Measurements from ENCODE around the gene CYB5B.

The CYB5B gene

GRCh38 chr16:69424053-69424934 is at the start of gene CYB5B:
TSS of gene CYB5B (plus strand) at chr16:69424619. CDS start at chr16:69424684, 65 bp downstream.
- DNase-seq (ENCODE audit: low read depth): peak; percentile 98

GRCh38 chr16:69376393-69377059 is 47.9 kb upstream of the CYB5B start:
- no peak for DNase-seq (ENCODE audit: low read depth)

GRCh38 chr16:69378036-69378435 is 46.4 kb upstream of the CYB5B start:
- no peak for DNase-seq (ENCODE audit: low read depth)

GRCh38 chr16:69378760-69379159 is 45.7 kb upstream of the CYB5B start:
- DNase-seq (ENCODE audit: low read depth): no peak

DNA sequence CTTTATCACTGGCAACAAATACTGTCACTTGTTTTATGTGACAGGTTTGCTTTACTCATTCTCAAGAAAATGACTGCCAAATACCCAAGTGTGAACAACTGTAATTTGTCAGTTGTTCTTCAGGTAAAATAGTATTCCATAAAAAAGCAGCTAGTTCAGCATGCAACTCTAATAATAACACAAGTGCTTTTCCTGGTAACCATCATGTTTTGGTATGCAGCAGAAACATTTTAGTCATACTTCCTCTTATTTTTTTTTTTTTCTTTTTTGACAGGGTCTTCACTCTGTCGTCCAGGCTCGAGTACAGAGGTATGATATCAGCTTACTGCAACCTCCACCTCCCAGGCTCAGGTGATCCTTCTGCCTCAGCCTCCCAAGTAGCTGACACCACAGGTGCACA is 43.2 kb upstream of the CYB5B start:
- no peak for DNase-seq (ENCODE audit: low read depth)

- no peak for DNase-seq (ENCODE audit: low read depth)
Observed at GRCh38 chr16:69382421-69382820, 42.0 kb upstream of the CYB5B start.

DNA sequence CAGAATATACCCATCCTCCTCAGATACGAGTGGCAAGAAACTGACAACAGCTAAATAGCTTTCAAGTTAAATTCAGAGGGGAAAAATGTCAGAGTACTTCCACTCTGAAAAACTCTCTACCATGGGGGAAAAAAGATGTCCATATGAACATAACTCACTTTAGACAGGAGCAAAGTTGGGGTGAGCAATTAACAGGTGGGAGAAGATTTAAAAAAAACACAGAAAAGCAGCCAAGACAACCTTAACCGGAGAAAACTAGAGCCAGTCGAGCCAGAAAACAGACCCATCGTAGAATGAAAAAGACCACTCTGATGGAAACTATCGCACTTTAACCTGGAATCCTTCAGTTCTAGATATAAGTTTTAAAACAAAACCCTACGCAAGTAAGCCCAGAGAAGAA is 39.4 kb upstream of the CYB5B start:
- no peak for DNase-seq (ENCODE audit: low read depth)

GRCh38 chr16:69386596-69386995 is 37.8 kb upstream of the CYB5B start:
- no peak for DNase-seq (ENCODE audit: low read depth)

- no peak for DNase-seq (ENCODE audit: low read depth)
Observed at GRCh38 chr16:69393898-69394849, 30.2 kb upstream of the CYB5B start.

DNA sequence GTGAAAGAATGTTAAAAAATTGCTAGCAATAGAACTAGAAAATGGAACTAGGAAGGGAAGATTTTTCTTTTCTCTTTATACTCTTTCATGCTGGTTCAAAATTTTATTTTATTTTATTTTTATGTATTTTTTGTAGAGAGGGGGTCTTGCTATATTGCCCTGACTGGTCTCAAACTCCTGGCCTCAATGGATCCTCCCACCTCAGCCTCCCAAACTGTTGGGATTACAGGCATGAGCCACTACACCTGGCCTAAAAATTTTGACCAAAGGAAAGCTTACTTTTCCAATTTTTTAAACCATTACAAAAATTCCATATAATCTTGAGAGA is 28.6 kb upstream of the CYB5B start:
- no peak for DNase-seq (ENCODE audit: low read depth)

- DNase-seq (ENCODE audit: low read depth): peak; percentile 96
Observed at GRCh38 chr16:69396187-69397061, 28.0 kb upstream of the CYB5B start.

DNA sequence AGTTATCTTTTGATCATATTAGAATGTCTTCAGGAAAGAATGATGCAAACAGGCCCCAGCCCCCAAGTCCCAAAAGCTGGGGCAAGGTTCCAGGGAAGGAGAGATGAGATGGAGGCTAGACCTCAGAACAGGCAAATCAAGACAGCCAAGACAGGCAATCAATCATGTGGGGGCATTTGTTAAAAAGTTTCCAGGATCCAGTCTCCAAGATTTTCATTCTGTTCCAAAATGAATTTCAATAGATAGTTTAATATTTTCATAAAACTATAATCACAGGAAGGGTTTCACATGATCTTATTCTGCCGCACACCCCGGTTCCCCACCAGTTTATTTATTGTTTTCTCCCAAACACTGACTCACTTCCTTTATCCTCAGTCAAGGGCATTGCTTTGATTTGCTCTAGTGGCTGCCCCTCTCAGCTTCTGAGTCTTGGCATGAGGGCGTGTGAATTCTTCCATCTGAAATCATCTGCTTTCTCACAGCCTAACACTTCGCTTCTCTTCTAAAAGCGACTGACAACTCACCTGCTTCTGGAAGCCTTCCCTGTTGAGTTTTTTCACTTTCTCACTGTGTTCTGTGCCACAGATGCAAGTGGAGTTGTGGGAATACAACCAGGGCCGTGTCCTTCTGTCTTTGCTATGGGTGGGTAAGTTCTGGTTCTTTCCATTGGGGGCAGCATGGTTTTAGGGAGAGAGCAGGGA is 26.4 kb upstream of the CYB5B start:
- DNase-seq (ENCODE audit: low read depth): peak; percentile 68

- DNase-seq (ENCODE audit: low read depth): no peak
Observed at GRCh38 chr16:69399361-69399760, 25.1 kb upstream of the CYB5B start.

DNA sequence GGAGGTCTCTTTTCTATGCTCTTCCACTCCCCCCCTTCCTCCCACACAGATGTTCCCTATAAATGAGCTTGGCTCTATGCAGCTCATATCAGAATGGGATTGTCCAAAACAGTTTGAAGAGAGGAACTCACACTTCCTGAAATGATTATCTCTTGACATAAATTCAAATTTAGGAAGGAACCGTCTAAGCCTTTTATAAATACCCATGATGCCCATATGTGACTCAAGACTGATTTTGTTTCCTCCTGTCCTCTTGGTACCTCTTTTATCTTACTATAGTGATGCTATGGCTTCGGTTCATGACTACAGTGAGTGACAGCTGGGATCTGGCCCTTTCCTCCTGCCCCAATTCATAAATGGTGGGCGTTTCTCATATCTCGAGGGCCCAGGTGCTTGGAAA is 22.0 kb upstream of the CYB5B start:
- no peak for DNase-seq (ENCODE audit: low read depth)

- no peak for DNase-seq (ENCODE audit: low read depth)
Observed at GRCh38 chr16:69404275-69404805, 20.1 kb upstream of the CYB5B start.

DNA sequence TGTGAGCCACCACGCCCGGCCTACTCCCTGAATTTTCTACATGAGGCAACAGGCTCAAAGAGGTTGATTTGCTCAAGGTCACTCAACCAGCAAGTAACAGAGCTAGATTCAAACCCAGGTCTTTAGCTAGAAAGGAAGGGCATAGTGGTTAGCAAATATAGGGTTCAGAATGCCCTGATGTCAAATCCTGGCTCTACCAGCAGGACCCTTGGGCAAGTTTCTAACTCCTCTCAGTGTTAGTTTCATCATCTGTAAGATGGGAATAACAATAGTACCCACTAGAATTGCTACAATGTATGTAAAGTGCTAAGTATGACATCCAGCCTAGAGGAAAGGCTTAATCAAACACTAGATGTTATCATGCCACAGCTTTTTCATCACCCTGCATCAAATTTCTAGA is 19.1 kb upstream of the CYB5B start:
- DNase-seq (ENCODE audit: low read depth): no peak

DNA sequence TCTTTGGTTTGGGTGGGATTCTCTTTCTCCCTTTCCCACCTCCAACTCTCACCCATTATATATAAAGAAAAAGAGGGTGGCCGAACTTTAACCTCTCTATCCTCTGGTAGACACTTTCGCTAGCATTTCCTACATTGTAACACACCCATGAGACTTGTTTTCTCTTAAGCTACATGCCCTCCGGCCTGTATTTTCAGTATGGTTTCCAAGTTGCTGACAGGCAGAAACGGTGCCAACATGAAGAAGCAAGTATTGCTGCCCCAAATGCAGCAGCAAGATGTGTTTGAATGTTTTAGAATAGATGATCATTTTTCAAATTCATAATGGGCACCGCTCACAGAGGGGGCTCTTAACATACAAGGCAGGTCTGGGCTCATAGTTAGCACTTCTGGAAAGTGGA is 18.7 kb upstream of the CYB5B start:
- no peak for DNase-seq (ENCODE audit: low read depth)

DNA sequence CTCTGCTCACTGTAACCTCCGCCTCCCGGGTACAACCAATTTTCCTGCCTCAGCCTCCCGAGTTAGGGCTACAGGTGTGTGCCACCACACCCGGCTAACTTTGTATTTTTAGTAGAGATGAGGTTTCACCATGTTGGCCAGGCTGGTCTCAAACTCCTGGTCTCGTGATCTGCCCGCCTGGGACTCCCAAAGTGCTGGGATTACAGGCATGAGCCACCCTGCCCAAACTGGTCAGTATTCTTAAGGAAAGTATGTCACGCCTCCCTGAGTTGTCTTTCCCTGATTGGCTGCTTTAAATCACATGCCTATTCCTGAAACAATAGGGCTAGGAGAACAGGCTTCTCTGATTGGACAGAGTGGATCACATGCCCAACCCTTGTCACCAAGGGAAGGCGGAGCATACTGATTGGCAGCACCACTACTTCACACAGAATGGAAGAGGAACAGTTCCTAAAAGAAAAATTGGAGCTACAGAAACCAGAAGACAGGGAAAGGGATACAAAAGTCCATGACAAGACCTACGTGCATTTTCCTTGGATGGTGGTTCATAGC is 17.6 kb upstream of the CYB5B start:
- no peak for DNase-seq (ENCODE audit: low read depth)

DNA sequence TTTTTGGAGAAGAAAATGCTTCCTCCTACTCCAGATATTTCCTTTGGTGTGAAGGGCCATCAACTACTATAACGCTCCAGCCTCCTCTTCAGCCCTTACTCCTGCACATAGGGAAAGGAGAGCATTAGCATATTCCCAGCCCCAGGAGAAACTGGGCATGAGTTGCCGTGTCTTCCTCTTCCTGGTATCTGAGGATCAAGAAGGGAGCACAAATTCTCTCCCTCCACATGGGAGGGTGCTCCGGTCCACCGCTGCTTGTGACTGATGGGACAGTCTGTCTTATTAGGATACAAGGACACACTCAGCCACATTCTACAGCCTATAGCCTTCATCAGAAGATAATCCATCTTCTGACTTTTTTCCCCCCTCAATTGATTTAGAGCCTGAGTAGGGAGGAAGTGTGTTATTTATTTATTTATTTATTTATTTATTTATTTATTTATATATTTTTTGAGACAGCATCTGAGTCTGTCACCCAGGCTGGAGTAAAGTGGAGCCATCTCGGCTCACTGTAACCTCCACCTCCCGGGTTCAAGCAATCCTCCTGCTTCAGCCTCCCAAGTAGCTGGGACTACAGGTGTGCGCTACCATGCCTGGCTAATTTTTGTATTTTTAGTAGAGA is 16.6 kb upstream of the CYB5B start:
- no peak for DNase-seq (ENCODE audit: low read depth)

- DNase-seq (ENCODE audit: low read depth): no peak
Observed at GRCh38 chr16:69408475-69408874, 15.9 kb upstream of the CYB5B start.

All from fibroblast of the conjunctiva (primary cell).